Activated naive CD8-positive, alpha-beta T cell treated with anti-CD3 and anti-CD28 coated beads for 36 hours (primary cell): Measurements from ENCODE around the gene SLC9A1. TPM values are rescaled to one million over a fixed set of nuclear protein-coding genes. Genes with fewer than 3 reads are reported as not detected.

Source experiments
- DNase-seq: peaks from one replicate; pipeline ENCODE4 v3.0.0; 2021
- H3K27ac Mint-ChIP-seq: one replicate; pipeline ENCODE4 v1.8.0; 2022; ENCODE audit warnings: mild to moderate bottlenecking, moderate library complexity, mixed read lengths
- H3K27me3 Mint-ChIP-seq: one replicate; pipeline ENCODE4 v1.8.0; 2022; ENCODE audit warnings: mild to moderate bottlenecking, mixed read lengths
- H3K36me3 Mint-ChIP-seq: one replicate; pipeline ENCODE4 v1.8.0; 2021; ENCODE audit warnings: mild to moderate bottlenecking, mixed read lengths
- H3K4me1 Mint-ChIP-seq: one replicate; pipeline ENCODE4 v1.8.0; 2021; ENCODE audit warnings: mixed read lengths
- H3K4me3 Mint-ChIP-seq: one replicate; pipeline ENCODE4 v1.8.0; 2022; ENCODE audit warnings: mild to moderate bottlenecking, moderate library complexity, mixed read lengths
- H3K9me3 Mint-ChIP-seq: one replicate; pipeline ENCODE4 v1.8.0; 2022; ENCODE audit warnings: mixed read lengths
- total RNA-seq, 2 experiments: library from RNA; stranded (reverse); gene quantifications; one replicate each; pipeline ENCODE4 v1.2.3, GENCODE V29; 2021

Gene SLC9A1
- total RNA-seq, 2 experiments from 2014 or later = 19.8 to 22.4 TPM

GRCh38 chr1:27060891-27061290, 94.0 kb downstream of the SLC9A1 start:
- H3K27ac Mint-ChIP-seq = no peak overlapping the region
- H3K36me3 Mint-ChIP-seq = no peaks in the 10 kb centered on the region
- no peaks in the 10 kb centered on the region for H3K27me3 Mint-ChIP-seq
- no peak for DNase-seq
- no peaks in the 10 kb centered on the region for H3K4me1 Mint-ChIP-seq
- H3K4me3 Mint-ChIP-seq = no peak overlapping the region
- no peaks in the 10 kb centered on the region for H3K9me3 Mint-ChIP-seq

- no peaks in the 10 kb centered on the region for H3K4me1 Mint-ChIP-seq
- DNase-seq = no peak
- H3K9me3 Mint-ChIP-seq = no peaks in the 10 kb centered on the region
- no peaks in the 10 kb centered on the region for H3K27me3 Mint-ChIP-seq
- H3K27ac Mint-ChIP-seq = no peak overlapping the region
- no peaks in the 10 kb centered on the region for H3K36me3 Mint-ChIP-seq
- H3K4me3 Mint-ChIP-seq = no peak overlapping the region
These were observed 95.8 kb downstream of the SLC9A1 start for GRCh38 chr1:27058966-27059669.

- Mint-ChIP-seq H3K27ac (no peak overlapping the region), H3K4me3 (no peak overlapping the region), H3K36me3 (no peaks in the 10 kb centered on the region), H3K27me3 (no peaks in the 10 kb centered on the region), H3K9me3 (no peaks in the 10 kb centered on the region), H3K4me1 (no peaks in the 10 kb centered on the region)
- DNase-seq = no peak
These were observed 96.9 kb downstream of the SLC9A1 start for GRCh38 chr1:27057801-27058625.

- Mint-ChIP-seq H3K4me3 (no peak overlapping the region), H3K36me3 (no peaks in the 10 kb centered on the region), H3K27me3 (no peaks in the 10 kb centered on the region), H3K9me3 (no peaks in the 10 kb centered on the region), H3K27ac (no peak overlapping the region), H3K4me1 (no peaks in the 10 kb centered on the region)
- no peak for DNase-seq
These were observed 97.5 kb downstream of the SLC9A1 start for GRCh38 chr1:27057389-27057788.

GRCh38 chr1:27053977-27054753, 100.8 kb downstream of the SLC9A1 start:
- no peaks in the 10 kb centered on the region for H3K9me3 Mint-ChIP-seq
- no peaks in the 10 kb centered on the region for H3K27me3 Mint-ChIP-seq
- H3K36me3 Mint-ChIP-seq = no peaks in the 10 kb centered on the region
- DNase-seq = no peak
- no peaks in the 10 kb centered on the region for H3K4me1 Mint-ChIP-seq
- no peak overlapping the region for H3K4me3 Mint-ChIP-seq
- H3K27ac Mint-ChIP-seq = no peak overlapping the region

- Mint-ChIP-seq H3K27me3 (no peaks in the 10 kb centered on the region), H3K4me3 (no peak overlapping the region), H3K36me3 (no peaks in the 10 kb centered on the region), H3K27ac (no peak overlapping the region), H3K4me1 (no peaks in the 10 kb centered on the region), H3K9me3 (no peaks in the 10 kb centered on the region)
- DNase-seq = no peak
These were observed 102.4 kb downstream of the SLC9A1 start for GRCh38 chr1:27052527-27052926.

GRCh38 chr1:27049607-27050006, 105.3 kb downstream of the SLC9A1 start:
- DNase-seq = no peak
- H3K9me3 Mint-ChIP-seq = no peaks in the 10 kb centered on the region
- no peaks in the 10 kb centered on the region for H3K36me3 Mint-ChIP-seq
- no peaks in the 10 kb centered on the region for H3K27me3 Mint-ChIP-seq
- H3K27ac Mint-ChIP-seq = no peak overlapping the region
- H3K4me3 Mint-ChIP-seq = no peak overlapping the region
- peaks cover 13% of the 10 kb centered on the region for H3K4me1 Mint-ChIP-seq

GRCh38 chr1:27049100-27049499, 105.8 kb downstream of the SLC9A1 start:
- DNase-seq = no peak
- Mint-ChIP-seq H3K4me1 (peaks cover 15% of the 10 kb centered on the region), H3K36me3 (no peaks in the 10 kb centered on the region), H3K27ac (no peak overlapping the region), H3K4me3 (no peak overlapping the region), H3K27me3 (no peaks in the 10 kb centered on the region), H3K9me3 (no peaks in the 10 kb centered on the region)

Other genes with a start within 250 kb of the SLC9A1 start
- gene NR0B2, start 241.2 kb downstream of the SLC9A1 start, total RNA-seq = not detected
- 100 to 1,000 TPM; 146 to 147 TPM for gene NUDC, start 233.4 kb downstream of the SLC9A1 start, total RNA-seq
- gene KDF1, start 194.7 kb downstream of the SLC9A1 start, total RNA-seq = under 1 TPM; 0.47 to 0.60 TPM
- gene TRNP1, start 161.4 kb downstream of the SLC9A1 start, total RNA-seq = under 1 TPM; 0.40 to 0.64 TPM
- gene TENT5B, start 142.3 kb downstream of the SLC9A1 start, total RNA-seq = not detected
- gene WDTC1, start 79.5 kb upstream of the SLC9A1 start, total RNA-seq = 10 to 100 TPM; 14.1 to 15.3 TPM
- 10 to 100 TPM; 38.3 to 41.0 TPM for gene TMEM222, start 167.0 kb upstream of the SLC9A1 start, total RNA-seq
- gene SYTL1, start 186.9 kb upstream of the SLC9A1 start, total RNA-seq = 10 to 100 TPM; 39.6 to 45.5 TPM
- 1 to 10 TPM; 3.0 to 4.5 TPM for gene MAP3K6, start 211.8 kb upstream of the SLC9A1 start, total RNA-seq
- gene FCN3, start 219.7 kb upstream of the SLC9A1 start, total RNA-seq = not detected
- gene CD164L2, start 228.2 kb upstream of the SLC9A1 start, total RNA-seq = not detected
- gene GPR3, start 237.5 kb upstream of the SLC9A1 start, total RNA-seq = 1 to 10 TPM; 3.5 to 3.9 TPM